SK-N-SH (cell line): ENCODE measurements around the gene UBE2G1. TPM values are rescaled to one million over a fixed set of nuclear protein-coding genes. Genes with fewer than 3 reads are reported as not detected.

Experiments used
- CTCF ChIA-PET: fragments of 300-600, 350-600 bp; formaldehyde crosslinking; extraction: SDS; loops from one replicate; lab custom pipeline; 2021; lab: Yijun Ruan, JAX
- POLR2A ChIA-PET: fragments of 350-600 bp; sonication (Branson Sonifier 250); formaldehyde crosslinking; extraction: SDS; loops from one replicate; lab custom pipeline; 2020; ENCODE audit warnings: antibody characterized with exemption, inconsistent platforms; lab: Yijun Ruan, JAX
- DNase-seq: peaks from one replicate; pipeline ENCODE4 v3.0.0; 2012
- H2AFZ ChIP-seq: fragments of 200-600 bp; sonication (generic); 2 replicates; pipeline ENCODE4 v1.8.1; 2016; ENCODE audit warnings: antibody characterized with exemption, mild to moderate bottlenecking, low read depth
- H3F3A ChIP-seq: fragments of 200-600 bp; sonication (generic); replicated peaks from 2 replicates; pipeline ENCODE3; 2016; ENCODE audit warnings: antibody characterized with exemption, mild to moderate bottlenecking; ENCODE audit not compliant: insufficient read depth
- H3K27ac ChIP-seq, 2 experiments: fragments of 200-500 bp in 1 of 2; fragments of 200-600 bp in 1 of 2; sonication (Bioruptor generic) in 1 of 2; sonication (generic), shearing (Covaris generic) in 1 of 2; 2 replicates each; pipeline versions ENCODE4 v1.5.1 to v1.6.1; 2014 to 2016; ENCODE audit warnings: low read depth in 2 of 2, inconsistent platforms in 1 of 2, low read length in 1 of 2, mild to moderate bottlenecking in 1 of 2, mixed read lengths in 1 of 2
- H3K27me3 ChIP-seq: fragments of 200-600 bp; sonication (generic), shearing (Covaris generic); 2 replicates; pipeline ENCODE4 v1.6.1; 2016; ENCODE audit warnings: mixed run types; ENCODE audit not compliant: insufficient read depth
- H3K36me3 ChIP-seq, 2 experiments: fragments of 200-500 bp in 1 of 2; fragments of 200-600 bp in 1 of 2; sonication (Bioruptor generic) in 1 of 2; sonication (generic) in 1 of 2; replicated peaks in 1 of 2; 2 replicates each; pipeline versions ENCODE3 to v1.5.1; 2014 to 2016; ENCODE audit warnings: low read length in 1 of 2, mild to moderate bottlenecking in 1 of 2; ENCODE audit not compliant: insufficient read depth in 2 of 2, control insufficient read depth in 1 of 2
- H3K4me1 ChIP-seq, 2 experiments: fragments of 200-500 bp in 1 of 2; fragments of 200-600 bp in 1 of 2; sonication (Bioruptor generic) in 1 of 2; sonication (generic), shearing (Covaris generic) in 1 of 2; 2 replicates each; pipeline versions ENCODE4 v1.5.1 to v1.6.1; 2014 to 2016; ENCODE audit warnings: low read depth in 1 of 2, low read length in 1 of 2, mixed run types in 1 of 2; ENCODE audit not compliant: insufficient read depth in 2 of 2, control insufficient read depth in 1 of 2
- H3K4me2 ChIP-seq: fragments of 200-600 bp; sonication (generic), shearing (Covaris generic); 2 replicates; pipeline ENCODE4 v1.6.1; 2017; ENCODE audit warnings: mixed run types
- H3K4me3 ChIP-seq, 2 experiments: fragments of 200-500 bp in 1 of 2; fragments of 200-600 bp in 1 of 2; sonication (Bioruptor generic) in 1 of 2; sonication (generic), shearing (Covaris generic) in 1 of 2; 2 replicates each; pipeline versions ENCODE4 v1.5.1 to v1.8.1; 2014 to 2016; ENCODE audit warnings: low read depth in 2 of 2, inconsistent platforms in 1 of 2, low read length in 1 of 2, mild to moderate bottlenecking in 1 of 2, mixed read lengths in 1 of 2, moderate library complexity in 1 of 2
- H3K79me2 ChIP-seq: fragments of 200-600 bp; sonication (generic); 2 replicates; pipeline ENCODE4 v1.8.1; 2017; ENCODE audit warnings: mild to moderate bottlenecking; ENCODE audit not compliant: insufficient read depth
- H3K9ac ChIP-seq: fragments of 200-600 bp; sonication (generic); 2 replicates; pipeline ENCODE4 v1.6.1; 2017; ENCODE audit warnings: mixed run types
- H3K9me2 ChIP-seq: fragments of 200-600 bp; sonication (generic); 2 replicates; pipeline ENCODE4 v1.6.1; 2017; ENCODE audit warnings: mixed run types
- H3K9me3 ChIP-seq: fragments of 200-600 bp; sonication (generic); 2 replicates; pipeline ENCODE4 v1.6.1; 2017; ENCODE audit warnings: mixed run types, mild to moderate bottlenecking, moderate library complexity
- H4K20me1 ChIP-seq: fragments of 200-600 bp; sonication (generic); 2 replicates; pipeline ENCODE4 v1.6.1; 2017; ENCODE audit warnings: mild to moderate bottlenecking, mixed run types; ENCODE audit not compliant: insufficient read depth
- EP300 ChIP-seq, 2 experiments: IDR thresholded peaks; 2 replicates each; pipeline versions ENCODE4 v1.4.0 to v1.6.1; 2012; ENCODE audit warnings: borderline replicate concordance in 1 of 2, low read depth in 1 of 2, low read length in 1 of 2
- GABPA ChIP-seq: IDR thresholded peaks from 2 replicates; pipeline ENCODE4 v1.4.0; 2012; ENCODE audit warnings: low read depth, mild to moderate bottlenecking
- GATA2 ChIP-seq: sonication (generic); formaldehyde crosslinking; IDR thresholded peaks from 2 replicates; pipeline ENCODE4 v1.5.0; 2020; ENCODE audit warnings: mild to moderate bottlenecking, missing genetic modification reagents
- JUND ChIP-seq: IDR thresholded peaks from 2 replicates; pipeline ENCODE4 v1.4.0; 2012
- MXI1 ChIP-seq: IDR thresholded peaks from 2 replicates; pipeline ENCODE4 v1.6.1; 2012; ENCODE audit warnings: mild to moderate bottlenecking, low read depth, low read length, improper control_type of control experiment
- NFIC ChIP-seq: IDR thresholded peaks from 2 replicates; pipeline ENCODE4 v1.4.0; 2012; ENCODE audit warnings: borderline replicate concordance
- NRF1 ChIP-seq: IDR thresholded peaks from 2 replicates; pipeline ENCODE4 v1.6.1; 2012; ENCODE audit warnings: low read depth, mild to moderate bottlenecking, low read length
- POLR2AphosphoS5 ChIP-seq: IDR thresholded peaks from 2 replicates; pipeline ENCODE4 v1.6.1; 2012; ENCODE audit warnings: low read depth, low read length
- RCOR1 ChIP-seq: fragments of 150-350 bp; IDR thresholded peaks from 2 replicates; pipeline ENCODE4 v1.6.1; 2017; ENCODE audit warnings: antibody characterized with exemption, low read length
- SIN3A ChIP-seq: IDR thresholded peaks from 2 replicates; pipeline ENCODE4 v1.6.1; 2012; ENCODE audit warnings: low read depth, mild to moderate bottlenecking, low read length, moderate library complexity, borderline replicate concordance
- TAF1 ChIP-seq: IDR thresholded peaks from 2 replicates; pipeline ENCODE4 v1.6.1; 2012; ENCODE audit warnings: low read depth, mild to moderate bottlenecking, low read length, moderate library complexity, borderline replicate concordance
- TCF12 ChIP-seq: IDR thresholded peaks from 2 replicates; pipeline ENCODE4 v1.4.0; 2012
- TEAD4 ChIP-seq: IDR thresholded peaks from 2 replicates; pipeline ENCODE4 v1.4.0; 2012; ENCODE audit warnings: mild to moderate bottlenecking, borderline replicate concordance; ENCODE audit not compliant: insufficient read depth
- WGBS: methylation state at CpG from one replicate; pipeline ENCODE4 v1.1.6; 2017; ENCODE audit warnings: low lambda C conversion rate; 5-methylcytosine and 5-hydroxymethylcytosine counted together
- polyA plus RNA-seq, 3 experiments: library from polyadenylated mRNA; depleted of rRNA; stranded (reverse); fragments of >200 nt; gene quantifications; 2 replicates each; pipeline ENCODE4 v1.2.3, GENCODE V29; 2012
- TF ChIP-seq, protein P1 (sequence below): IDR thresholded peaks from 2 replicates; pipeline ENCODE4 v1.4.0; 2012; ENCODE audit warnings: low read depth
- TF ChIP-seq, protein P2 (sequence below): IDR thresholded peaks from 2 replicates; pipeline ENCODE4 v1.6.1; 2012; ENCODE audit warnings: mild to moderate bottlenecking, low read depth, low read length, moderate library complexity
- TF ChIP-seq, protein P3 (sequence below): fragments of 200-600 bp; sonication (generic); IDR thresholded peaks from 2 replicates; pipeline ENCODE4 v1.6.1; 2017; ENCODE audit warnings: antibody characterized with exemption, mild to moderate bottlenecking, moderate library complexity
- TF ChIP-seq, protein P4 (sequence below): fragments of 150-350 bp; IDR thresholded peaks from 2 replicates; pipeline ENCODE4 v1.6.1; 2017; ENCODE audit warnings: antibody characterized with exemption, low read length, low read depth, borderline replicate concordance
- TF ChIP-seq, protein P5 (sequence below): IDR thresholded peaks from 2 replicates; pipeline ENCODE4 v1.4.0; 2012; ENCODE audit warnings: low read depth, borderline replicate concordance
- TF ChIP-seq, protein P6 (sequence below): IDR thresholded peaks from 2 replicates; pipeline ENCODE4; 2012

Gene UBE2G1
- polyA plus RNA-seq, 1 of the 3 experiments (the other 2 are of a cell fraction) = 23.2 TPM

DNA sequence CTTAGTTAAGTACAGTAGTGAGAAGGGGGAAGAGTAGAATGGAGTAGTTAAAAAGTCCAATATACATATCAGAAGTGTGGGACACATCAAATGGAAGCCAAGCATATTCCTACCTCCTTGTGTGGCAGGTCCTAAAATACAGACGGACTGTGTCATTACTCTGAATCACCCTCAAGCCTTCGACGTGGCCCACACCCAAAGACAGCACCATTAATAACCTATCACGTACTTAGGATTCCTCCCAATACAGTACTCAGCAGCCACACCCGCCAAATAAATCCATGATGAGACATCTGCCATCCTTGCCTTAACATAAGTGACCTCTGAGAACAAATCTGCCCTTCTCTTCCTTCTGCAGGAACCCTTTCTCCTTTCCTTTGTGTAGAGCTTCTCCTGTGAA lies 38.9 kb downstream of the UBE2G1 start (continued):
- TF ChIP-seq TCF12 (no peak), MXI1 (no peak), NFIC (no peak), SIN3A (no peak), TEAD4 (no peak)
- TF ChIP-seq, protein P1, sequence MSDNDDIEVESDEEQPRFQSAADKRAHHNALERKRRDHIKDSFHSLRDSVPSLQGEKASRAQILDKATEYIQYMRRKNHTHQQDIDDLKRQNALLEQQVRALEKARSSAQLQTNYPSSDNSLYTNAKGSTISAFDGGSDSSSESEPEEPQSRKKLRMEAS = no peak

DNA sequence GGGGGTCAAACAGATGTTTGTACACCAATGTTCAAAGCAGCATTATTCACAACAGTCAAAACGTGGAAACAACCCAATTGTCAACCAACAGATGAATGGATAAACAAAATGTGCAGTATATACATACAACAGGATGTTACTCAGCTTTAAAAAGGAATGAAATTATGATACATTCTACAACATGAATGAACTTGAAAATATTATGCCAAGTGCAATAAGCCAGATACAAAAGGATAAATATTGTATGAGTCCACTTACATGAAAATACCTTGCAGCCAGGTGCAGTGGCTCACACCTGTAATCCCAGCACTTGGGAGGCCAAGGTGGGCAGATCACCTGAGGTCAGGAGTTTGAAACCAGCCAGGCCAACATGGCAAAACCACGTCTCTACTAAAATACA lies 39.9 kb downstream of the UBE2G1 start:
- Histone ChIP-seq H3K27me3 (no peaks in the 10 kb centered on the region), H3F3A (peaks cover 23% of the 10 kb centered on the region), H3K4me3 (no peak overlapping the region), H3K79me2 (peaks cover 100% of the 10 kb centered on the region), H4K20me1 (peaks cover 93% of the 10 kb centered on the region), H3K4me2 (no peak overlapping the region), H3K9ac (no peak overlapping the region), H2AFZ (no peak overlapping the region), H3K36me3 (peaks cover 0 to 17% of the 10 kb centered on the region in 2 experiments), H3K9me2 (no peaks in the 10 kb centered on the region), H3K9me3 (no peaks in the 10 kb centered on the region), H3K27ac (no peak overlapping the region), H3K4me1 (peaks cover 1 to 4% of the 10 kb centered on the region in 2 experiments; a peak in 2 of 4 replicates)
- 93% methylated on average over 2 of the region's 2 CpGs for WGBS
- TF ChIP-seq GATA2 (CRISPR knock-in tag) (no peak), POLR2AphosphoS5 (no peak), NRF1 (no peak), EP300 (IDR thresholded peaks at IDR 0.05; ENCODE audit: borderline replicate concordance in 1 of 2, low read depth in 1 of 2, low read length in 1 of 2) (no peak), JUND (no peak), TAF1 (no peak), RCOR1 (no peak), GABPA (no peak)
- TF ChIP-seq, protein P2, sequence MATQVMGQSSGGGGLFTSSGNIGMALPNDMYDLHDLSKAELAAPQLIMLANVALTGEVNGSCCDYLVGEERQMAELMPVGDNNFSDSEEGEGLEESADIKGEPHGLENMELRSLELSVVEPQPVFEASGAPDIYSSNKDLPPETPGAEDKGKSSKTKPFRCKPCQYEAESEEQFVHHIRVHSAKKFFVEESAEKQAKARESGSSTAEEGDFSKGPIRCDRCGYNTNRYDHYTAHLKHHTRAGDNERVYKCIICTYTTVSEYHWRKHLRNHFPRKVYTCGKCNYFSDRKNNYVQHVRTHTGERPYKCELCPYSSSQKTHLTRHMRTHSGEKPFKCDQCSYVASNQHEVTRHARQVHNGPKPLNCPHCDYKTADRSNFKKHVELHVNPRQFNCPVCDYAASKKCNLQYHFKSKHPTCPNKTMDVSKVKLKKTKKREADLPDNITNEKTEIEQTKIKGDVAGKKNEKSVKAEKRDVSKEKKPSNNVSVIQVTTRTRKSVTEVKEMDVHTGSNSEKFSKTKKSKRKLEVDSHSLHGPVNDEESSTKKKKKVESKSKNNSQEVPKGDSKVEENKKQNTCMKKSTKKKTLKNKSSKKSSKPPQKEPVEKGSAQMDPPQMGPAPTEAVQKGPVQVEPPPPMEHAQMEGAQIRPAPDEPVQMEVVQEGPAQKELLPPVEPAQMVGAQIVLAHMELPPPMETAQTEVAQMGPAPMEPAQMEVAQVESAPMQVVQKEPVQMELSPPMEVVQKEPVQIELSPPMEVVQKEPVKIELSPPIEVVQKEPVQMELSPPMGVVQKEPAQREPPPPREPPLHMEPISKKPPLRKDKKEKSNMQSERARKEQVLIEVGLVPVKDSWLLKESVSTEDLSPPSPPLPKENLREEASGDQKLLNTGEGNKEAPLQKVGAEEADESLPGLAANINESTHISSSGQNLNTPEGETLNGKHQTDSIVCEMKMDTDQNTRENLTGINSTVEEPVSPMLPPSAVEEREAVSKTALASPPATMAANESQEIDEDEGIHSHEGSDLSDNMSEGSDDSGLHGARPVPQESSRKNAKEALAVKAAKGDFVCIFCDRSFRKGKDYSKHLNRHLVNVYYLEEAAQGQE = no peak
- TF ChIP-seq, protein P3, sequence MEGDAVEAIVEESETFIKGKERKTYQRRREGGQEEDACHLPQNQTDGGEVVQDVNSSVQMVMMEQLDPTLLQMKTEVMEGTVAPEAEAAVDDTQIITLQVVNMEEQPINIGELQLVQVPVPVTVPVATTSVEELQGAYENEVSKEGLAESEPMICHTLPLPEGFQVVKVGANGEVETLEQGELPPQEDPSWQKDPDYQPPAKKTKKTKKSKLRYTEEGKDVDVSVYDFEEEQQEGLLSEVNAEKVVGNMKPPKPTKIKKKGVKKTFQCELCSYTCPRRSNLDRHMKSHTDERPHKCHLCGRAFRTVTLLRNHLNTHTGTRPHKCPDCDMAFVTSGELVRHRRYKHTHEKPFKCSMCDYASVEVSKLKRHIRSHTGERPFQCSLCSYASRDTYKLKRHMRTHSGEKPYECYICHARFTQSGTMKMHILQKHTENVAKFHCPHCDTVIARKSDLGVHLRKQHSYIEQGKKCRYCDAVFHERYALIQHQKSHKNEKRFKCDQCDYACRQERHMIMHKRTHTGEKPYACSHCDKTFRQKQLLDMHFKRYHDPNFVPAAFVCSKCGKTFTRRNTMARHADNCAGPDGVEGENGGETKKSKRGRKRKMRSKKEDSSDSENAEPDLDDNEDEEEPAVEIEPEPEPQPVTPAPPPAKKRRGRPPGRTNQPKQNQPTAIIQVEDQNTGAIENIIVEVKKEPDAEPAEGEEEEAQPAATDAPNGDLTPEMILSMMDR = no peak
- TF ChIP-seq, protein P1 = no peak
- TF ChIP-seq, protein P4, sequence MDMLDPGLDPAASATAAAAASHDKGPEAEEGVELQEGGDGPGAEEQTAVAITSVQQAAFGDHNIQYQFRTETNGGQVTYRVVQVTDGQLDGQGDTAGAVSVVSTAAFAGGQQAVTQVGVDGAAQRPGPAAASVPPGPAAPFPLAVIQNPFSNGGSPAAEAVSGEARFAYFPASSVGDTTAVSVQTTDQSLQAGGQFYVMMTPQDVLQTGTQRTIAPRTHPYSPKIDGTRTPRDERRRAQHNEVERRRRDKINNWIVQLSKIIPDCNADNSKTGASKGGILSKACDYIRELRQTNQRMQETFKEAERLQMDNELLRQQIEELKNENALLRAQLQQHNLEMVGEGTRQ = no peak
- TF ChIP-seq, protein P5, sequence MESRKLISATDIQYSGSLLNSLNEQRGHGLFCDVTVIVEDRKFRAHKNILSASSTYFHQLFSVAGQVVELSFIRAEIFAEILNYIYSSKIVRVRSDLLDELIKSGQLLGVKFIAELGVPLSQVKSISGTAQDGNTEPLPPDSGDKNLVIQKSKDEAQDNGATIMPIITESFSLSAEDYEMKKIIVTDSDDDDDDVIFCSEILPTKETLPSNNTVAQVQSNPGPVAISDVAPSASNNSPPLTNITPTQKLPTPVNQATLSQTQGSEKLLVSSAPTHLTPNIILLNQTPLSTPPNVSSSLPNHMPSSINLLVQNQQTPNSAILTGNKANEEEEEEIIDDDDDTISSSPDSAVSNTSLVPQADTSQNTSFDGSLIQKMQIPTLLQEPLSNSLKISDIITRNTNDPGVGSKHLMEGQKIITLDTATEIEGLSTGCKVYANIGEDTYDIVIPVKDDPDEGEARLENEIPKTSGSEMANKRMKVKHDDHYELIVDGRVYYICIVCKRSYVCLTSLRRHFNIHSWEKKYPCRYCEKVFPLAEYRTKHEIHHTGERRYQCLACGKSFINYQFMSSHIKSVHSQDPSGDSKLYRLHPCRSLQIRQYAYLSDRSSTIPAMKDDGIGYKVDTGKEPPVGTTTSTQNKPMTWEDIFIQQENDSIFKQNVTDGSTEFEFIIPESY = no peak
- TF ChIP-seq, protein P6, sequence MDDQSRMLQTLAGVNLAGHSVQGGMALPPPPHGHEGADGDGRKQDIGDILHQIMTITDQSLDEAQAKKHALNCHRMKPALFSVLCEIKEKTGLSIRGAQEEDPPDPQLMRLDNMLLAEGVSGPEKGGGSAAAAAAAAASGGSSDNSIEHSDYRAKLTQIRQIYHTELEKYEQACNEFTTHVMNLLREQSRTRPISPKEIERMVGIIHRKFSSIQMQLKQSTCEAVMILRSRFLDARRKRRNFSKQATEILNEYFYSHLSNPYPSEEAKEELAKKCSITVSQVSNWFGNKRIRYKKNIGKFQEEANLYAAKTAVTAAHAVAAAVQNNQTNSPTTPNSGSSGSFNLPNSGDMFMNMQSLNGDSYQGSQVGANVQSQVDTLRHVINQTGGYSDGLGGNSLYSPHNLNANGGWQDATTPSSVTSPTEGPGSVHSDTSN = no peak
- ChIA-PET POLR2A (no interaction called here), CTCF (no interaction called here)
- no peak for DNase-seq
